Measurements from ENCODE around the gene RNASET2.

- TF ChIP-seq CTCF (IDR thresholded peaks at IDR 0.05), result peak; percentile 17 to 62 (median 52)
- TF ChIP-seq POLR2A (IDR thresholded peaks at IDR 0.05), result no peak
Observed at GRCh38 chr6:166997768-166998255, 41.5 kb upstream of the RNASET2 start.

All from adrenal gland (tissue), 5 donors.